Mammary epithelial cell (primary cell): ENCODE measurements around the gene WIPI1.

ENCODE experiments used
- EZH2 ChIP-seq: IDR thresholded peaks from 2 replicates; pipeline ENCODE4 v1.6.1; 2012; ENCODE audit warnings: low read length, inconsistent platforms, borderline replicate concordance
- TF ChIP-seq, protein P1 (sequence below), 2 donors: IDR thresholded peaks in 1 of 2; conservative IDR thresholded peaks in 1 of 2; 2 replicates each; pipeline ENCODE4 v1.5.1; 2011 to 2012; ENCODE audit warnings: inconsistent platforms in 2 of 2, low read length in 2 of 2, mild to moderate bottlenecking in 2 of 2, control low read depth in 1 of 2, low read depth in 1 of 2; ENCODE audit not compliant: insufficient read depth in 1 of 2; ENCODE audit errors: extremely low read depth in 1 of 2

DNA sequence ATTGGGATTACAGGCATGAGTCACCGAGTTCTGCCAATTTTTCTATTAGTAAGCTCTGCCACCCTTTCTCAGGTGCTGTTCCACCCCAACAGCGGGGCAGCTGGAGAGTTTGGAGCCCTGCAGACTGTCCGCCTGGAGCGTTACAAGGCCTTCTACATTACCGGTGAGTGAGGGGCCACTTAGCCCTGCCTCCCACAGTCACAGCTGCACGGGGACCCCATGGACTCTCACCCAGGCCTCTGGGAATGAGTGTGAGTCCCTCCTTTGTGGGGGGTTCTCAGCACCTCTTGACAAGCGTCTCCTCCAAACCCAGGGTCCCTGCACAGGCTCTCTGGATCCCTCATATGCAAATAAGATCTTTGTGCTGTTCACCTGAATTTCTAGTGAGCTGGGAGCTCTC is 56.0 kb downstream of the WIPI1 start:
- TF ChIP-seq, protein P1, sequence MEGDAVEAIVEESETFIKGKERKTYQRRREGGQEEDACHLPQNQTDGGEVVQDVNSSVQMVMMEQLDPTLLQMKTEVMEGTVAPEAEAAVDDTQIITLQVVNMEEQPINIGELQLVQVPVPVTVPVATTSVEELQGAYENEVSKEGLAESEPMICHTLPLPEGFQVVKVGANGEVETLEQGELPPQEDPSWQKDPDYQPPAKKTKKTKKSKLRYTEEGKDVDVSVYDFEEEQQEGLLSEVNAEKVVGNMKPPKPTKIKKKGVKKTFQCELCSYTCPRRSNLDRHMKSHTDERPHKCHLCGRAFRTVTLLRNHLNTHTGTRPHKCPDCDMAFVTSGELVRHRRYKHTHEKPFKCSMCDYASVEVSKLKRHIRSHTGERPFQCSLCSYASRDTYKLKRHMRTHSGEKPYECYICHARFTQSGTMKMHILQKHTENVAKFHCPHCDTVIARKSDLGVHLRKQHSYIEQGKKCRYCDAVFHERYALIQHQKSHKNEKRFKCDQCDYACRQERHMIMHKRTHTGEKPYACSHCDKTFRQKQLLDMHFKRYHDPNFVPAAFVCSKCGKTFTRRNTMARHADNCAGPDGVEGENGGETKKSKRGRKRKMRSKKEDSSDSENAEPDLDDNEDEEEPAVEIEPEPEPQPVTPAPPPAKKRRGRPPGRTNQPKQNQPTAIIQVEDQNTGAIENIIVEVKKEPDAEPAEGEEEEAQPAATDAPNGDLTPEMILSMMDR (conservative IDR thresholded peaks at IDR 0.05 in 1 of 2, IDR thresholded peaks at IDR 0.05 in 1 of 2; ENCODE audit: extremely low read depth in 1 of 2, insufficient read depth in 1 of 2, low read depth in 1 of 2, low read length in 2 of 2), result no peak
- no peak for TF ChIP-seq EZH2
